Endothelial cell of umbilical vein (primary cell): ENCODE measurements around the gene CYBRD1. TPM values are rescaled to one million over a fixed set of nuclear protein-coding genes. Genes with fewer than 3 reads are reported as not detected.

ENCODE experiments used
- BruUV-seq: library from RNA; stranded (reverse); fragments of 400-500 nt; replicated peaks from 2 replicates; lab custom pipeline; 2021; lab: Mats Ljungman, UMichigan
- CTCF ChIA-PET: fragments of 300-600, 350-600 bp; sonication (Branson Sonifier 250); formaldehyde crosslinking; loops from one replicate; lab custom pipeline; 2021; ENCODE audit warnings: antibody characterized with exemption, inconsistent platforms; lab: Charles Lee
- POLR2A ChIA-PET: fragments of 300-600, 350-600 bp; sonication (Branson Sonifier 250); formaldehyde crosslinking; loops from one replicate; lab custom pipeline; 2021; ENCODE audit warnings: antibody characterized with exemption, inconsistent platforms; lab: Charles Lee
- DNase-seq: peaks from one replicate; pipeline ENCODE4 v3.0.0-alpha.2; 2011; ENCODE audit warnings: low read depth, low spot score
- FAIRE-seq: peaks from 2 replicates; lab custom pipeline; 2011; peaks lifted over from hg19 to GRCh38; lab: Jason Lieb, UNC
- H2AFZ ChIP-seq: 2 replicates; pipeline ENCODE4 v1.6.0; 2012; ENCODE audit warnings: low read depth, low read length, control low read depth, inconsistent platforms
- H3K27ac ChIP-seq: 2 replicates; pipeline ENCODE4 v1.5.1; 2011; ENCODE audit warnings: low read depth, mild to moderate bottlenecking, control low read depth, low read length, moderate library complexity; ENCODE audit not compliant: insufficient read depth
- H3K27me3 ChIP-seq, 2 experiments: 2 replicates each; pipeline versions ENCODE4 v1.6.0 to v1.6.1; 2011; ENCODE audit warnings: low read length in 2 of 2, mixed read lengths in 1 of 2; ENCODE audit not compliant: control insufficient read depth in 2 of 2, insufficient read depth in 2 of 2
- H3K36me3 ChIP-seq, 2 experiments: 2 replicates in 1 of 2; 3 replicates in 1 of 2; pipeline ENCODE4 v1.5.1; 2011; ENCODE audit warnings: low read length in 2 of 2, mild to moderate bottlenecking in 1 of 2, moderate library complexity in 1 of 2; ENCODE audit not compliant: control insufficient read depth in 2 of 2, insufficient read depth in 2 of 2; ENCODE audit errors: extremely low read depth in 1 of 2
- H3K4me1 ChIP-seq: 3 replicates; pipeline ENCODE4 v1.5.1; 2011; ENCODE audit warnings: mild to moderate bottlenecking, low read length; ENCODE audit not compliant: control insufficient read depth, insufficient read depth; ENCODE audit errors: extremely low read depth
- H3K4me2 ChIP-seq: 2 replicates; pipeline ENCODE4 v1.6.1; 2011; ENCODE audit warnings: low read length, control low read depth, mixed read lengths; ENCODE audit not compliant: insufficient read depth
- H3K4me3 ChIP-seq, 3 experiments: fragments of 200-600 bp in 1 of 3; sonication (generic), shearing (Covaris generic) in 1 of 3; replicated peaks in 1 of 3; 2 replicates each; pipeline ENCODE4 v1.5.1; 2011 to 2016; ENCODE audit warnings: control low read depth in 3 of 3, low read length in 3 of 3, mild to moderate bottlenecking in 2 of 3, inconsistent platforms in 1 of 3, low read depth in 1 of 3, moderate library complexity in 1 of 3; ENCODE audit not compliant: insufficient read depth in 1 of 3
- H3K79me2 ChIP-seq: 2 replicates; pipeline ENCODE4 v1.6.0; 2012; ENCODE audit warnings: low read length, inconsistent platforms; ENCODE audit not compliant: control insufficient read depth, insufficient read depth
- H3K9ac ChIP-seq: replicated peaks from 2 replicates; pipeline ENCODE3; 2011; ENCODE audit warnings: low read length, control low read depth; ENCODE audit not compliant: insufficient read depth; ENCODE audit errors: extremely low read depth
- H3K9me1 ChIP-seq: replicated peaks from 3 replicates; pipeline ENCODE4 v1.6.0; 2011; ENCODE audit warnings: mild to moderate bottlenecking, low read length; ENCODE audit not compliant: control insufficient read depth, insufficient read depth; ENCODE audit errors: extremely low read depth
- H3K9me3 ChIP-seq: replicated peaks from 2 replicates; pipeline ENCODE4 v1.5.1; 2012; ENCODE audit warnings: low read length, inconsistent platforms; ENCODE audit not compliant: control insufficient read depth, insufficient read depth
- H4K20me1 ChIP-seq: replicated peaks from 2 replicates; pipeline ENCODE3; 2011; ENCODE audit warnings: mild to moderate bottlenecking, low read length; ENCODE audit not compliant: control insufficient read depth, insufficient read depth; ENCODE audit errors: extremely low read depth
- EZH2 ChIP-seq: IDR thresholded peaks from 2 replicates; pipeline ENCODE4 v1.6.1; 2012; ENCODE audit warnings: borderline replicate concordance, low read depth, mild to moderate bottlenecking, moderate library complexity, low read length, inconsistent platforms; ENCODE audit not compliant: severe bottlenecking
- FOS ChIP-seq: IDR thresholded peaks from 2 replicates; pipeline ENCODE4 v1.6.1; 2011; ENCODE audit warnings: mild to moderate bottlenecking, low read length, moderate library complexity, borderline replicate concordance; ENCODE audit not compliant: insufficient read depth
- GATA2 ChIP-seq: IDR thresholded peaks from 2 replicates; pipeline ENCODE4 v1.7.0; 2011; ENCODE audit warnings: low read depth, mild to moderate bottlenecking, moderate library complexity, mixed read lengths, low read length; ENCODE audit not compliant: insufficient read length, insufficient read depth
- JUN ChIP-seq: IDR thresholded peaks from 2 replicates; pipeline ENCODE4 v1.6.1; 2011; ENCODE audit warnings: borderline replicate concordance, low read depth; ENCODE audit not compliant: insufficient read length, insufficient read depth
- MYC ChIP-seq: IDR thresholded peaks from one replicate; pipeline ENCODE4 v1.6.1; 2011; ENCODE audit warnings: mild to moderate bottlenecking, low read depth, low read length
- POLR2A ChIP-seq: IDR thresholded peaks from 2 replicates; pipeline ENCODE4 v1.6.1; 2012; ENCODE audit warnings: low read depth, mild to moderate bottlenecking, control low read depth, low read length
- POLR2AphosphoS5 ChIP-seq: IDR thresholded peaks from 2 replicates; pipeline ENCODE4 v1.6.1; 2012; ENCODE audit warnings: low read depth, mild to moderate bottlenecking, control low read depth, low read length, moderate library complexity; ENCODE audit not compliant: insufficient read depth
- dilution Hi-C: fragments of 300-500 bp; cut with MboI; formaldehyde crosslinking; loops from one replicate; pipeline ENCODE4 v1.15.0; 2019; ENCODE audit warnings: low sequenced_read_pairs; ENCODE audit not compliant: extremely low pct_ligation_motif_present
- intact Hi-C: fragments of 100-400 bp; cut with micrococcal nuclease; formaldehyde crosslinking; loops from one replicate; pipeline ENCODE4 v1.10.0; 2022
- polyA plus RNA-seq, 4 experiments: library from polyadenylated mRNA; depleted of rRNA in 3 of 4; stranded (reverse) in 3 of 4; unstranded in 1 of 4; fragments of >200 nt; gene quantifications; 2 replicates each; pipeline versions ENCODE4 v1.2.1 to v1.2.3, GENCODE V29; 2011 to 2012; ENCODE audit warnings: missing spikeins in 1 of 4
- total RNA-seq: library from RNA; stranded (reverse); gene quantifications from 2 replicates; pipeline ENCODE4 v1.2.3, GENCODE V29; 2021
- TF ChIP-seq, protein P1 (sequence below), 2 donors: IDR thresholded peaks; 1 replicate in 1 of 2; 2 replicates in 1 of 2; pipeline ENCODE4 v1.5.1; 2011; ENCODE audit warnings: low read length in 2 of 2, mild to moderate bottlenecking in 2 of 2, moderate library complexity in 2 of 2, control low read depth in 1 of 2, inconsistent platforms in 1 of 2, low read depth in 1 of 2; ENCODE audit not compliant: insufficient read depth in 1 of 2; ENCODE audit errors: extremely low read depth in 1 of 2
- TF ChIP-seq, protein P2 (sequence below): IDR thresholded peaks from 2 replicates; pipeline ENCODE4 v1.6.1; 2011; ENCODE audit not compliant: insufficient read depth, insufficient read length

CYBRD1 gene
- total and polyA plus RNA-seq, 2 donors (not counting 3 experiments of a cell fraction or from before 2014, with no cell fraction given), result 23.1 to 24.8 TPM

DNA sequence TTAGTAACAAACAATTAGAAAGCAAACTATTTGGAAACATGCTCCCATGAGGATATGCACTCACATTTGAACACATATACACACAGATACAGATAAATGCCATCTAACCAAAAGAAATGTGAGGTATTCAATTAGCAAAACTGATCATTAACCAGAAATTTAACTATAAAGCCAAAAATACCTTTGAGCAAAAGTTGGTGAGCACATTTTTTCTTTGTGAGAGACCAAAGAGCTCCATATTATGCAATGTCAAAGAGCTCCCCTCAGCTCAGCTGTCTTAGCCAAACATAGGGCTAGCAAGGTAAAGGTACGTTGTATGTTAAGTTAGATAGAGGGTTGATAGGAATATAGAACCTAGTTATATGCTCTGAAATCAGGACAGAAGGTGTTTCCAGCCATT is 43.8 kb downstream of the CYBRD1 start:
- Histone ChIP-seq H2AFZ (no peak overlapping the region), H3K36me3 (no peaks in the 10 kb centered on the region), H3K9me1 (no peaks in the 10 kb centered on the region), H3K27me3 (peaks cover 4 to 6% of the 10 kb centered on the region in 2 experiments), H3K79me2 (no peaks in the 10 kb centered on the region), H4K20me1 (no peaks in the 10 kb centered on the region), H3K4me1 (no peaks in the 10 kb centered on the region), H3K4me3 (no peak overlapping the region), H3K4me2 (no peak overlapping the region), H3K27ac (no peak overlapping the region), H3K9ac (no peak overlapping the region), H3K9me3 (no peaks in the 10 kb centered on the region)
- no peak for TF ChIP-seq MYC
- TF ChIP-seq, protein P1, sequence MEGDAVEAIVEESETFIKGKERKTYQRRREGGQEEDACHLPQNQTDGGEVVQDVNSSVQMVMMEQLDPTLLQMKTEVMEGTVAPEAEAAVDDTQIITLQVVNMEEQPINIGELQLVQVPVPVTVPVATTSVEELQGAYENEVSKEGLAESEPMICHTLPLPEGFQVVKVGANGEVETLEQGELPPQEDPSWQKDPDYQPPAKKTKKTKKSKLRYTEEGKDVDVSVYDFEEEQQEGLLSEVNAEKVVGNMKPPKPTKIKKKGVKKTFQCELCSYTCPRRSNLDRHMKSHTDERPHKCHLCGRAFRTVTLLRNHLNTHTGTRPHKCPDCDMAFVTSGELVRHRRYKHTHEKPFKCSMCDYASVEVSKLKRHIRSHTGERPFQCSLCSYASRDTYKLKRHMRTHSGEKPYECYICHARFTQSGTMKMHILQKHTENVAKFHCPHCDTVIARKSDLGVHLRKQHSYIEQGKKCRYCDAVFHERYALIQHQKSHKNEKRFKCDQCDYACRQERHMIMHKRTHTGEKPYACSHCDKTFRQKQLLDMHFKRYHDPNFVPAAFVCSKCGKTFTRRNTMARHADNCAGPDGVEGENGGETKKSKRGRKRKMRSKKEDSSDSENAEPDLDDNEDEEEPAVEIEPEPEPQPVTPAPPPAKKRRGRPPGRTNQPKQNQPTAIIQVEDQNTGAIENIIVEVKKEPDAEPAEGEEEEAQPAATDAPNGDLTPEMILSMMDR (IDR thresholded peaks at IDR 0.05; ENCODE audit: extremely low read depth in 1 of 2, insufficient read depth in 1 of 2, low read depth in 1 of 2, low read length in 2 of 2), result no peak
- no peak for TF ChIP-seq GATA2
- TF ChIP-seq, protein P2, sequence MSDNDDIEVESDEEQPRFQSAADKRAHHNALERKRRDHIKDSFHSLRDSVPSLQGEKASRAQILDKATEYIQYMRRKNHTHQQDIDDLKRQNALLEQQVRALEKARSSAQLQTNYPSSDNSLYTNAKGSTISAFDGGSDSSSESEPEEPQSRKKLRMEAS, result no peak
- no peak for TF ChIP-seq EZH2
- TF ChIP-seq POLR2AphosphoS5, result no peak
- TF ChIP-seq FOS, result no peak
- no peak for TF ChIP-seq JUN
- TF ChIP-seq POLR2A, result no peak
- dilution Hi-C loops, result no loop called here
- BruUV-seq, result no TSS peak
- FAIRE-seq (no peak), DNase-seq (no peak)
- ChIA-PET POLR2A (no interaction called here), CTCF (interaction anchor here (0.8 to 1.7 kb wide), 7 partner anchors 15 to 637 kb away, joined by 3 to 6 read pairs (median 3); partner anchors contain the start of gene GORASP2)
- intact Hi-C loops, result no loop called here
